Gastroesophageal sphincter (tissue), 4 donors: ENCODE results near the gene AIFM3. TPM values are rescaled to one million over a fixed set of nuclear protein-coding genes. Genes with fewer than 3 reads are reported as not detected.
A peak's percentile ranks its signal among the peaks of the same experiment; 100 is the strongest.

ENCODE experiments used
- ATAC-seq: fragments of 150-250 bp; one replicate; pipeline ENCODE4 v1.9.1; 2016; ENCODE audit warnings: mild to moderate bottlenecking, moderate library complexity
- H3K27ac ChIP-seq, 4 donors: fragments of 200-600 bp; sonication (generic) in 3 of 4; 1 replicate in 3 of 4; 2 replicates in 1 of 4; pipeline ENCODE4 v1.5.1; 2016 to 2019
- H3K27me3 ChIP-seq: fragments of 200-600 bp; sonication (generic); one replicate; pipeline ENCODE4 v1.5.1; 2019
- H3K36me3 ChIP-seq, 2 donors: fragments of 200-600 bp; sonication (generic); one replicate each; pipeline ENCODE4 v1.5.1; 2019; ENCODE audit warnings: control low read depth in 1 of 2
- H3K4me1 ChIP-seq, 3 donors: fragments of 200-600 bp; sonication (generic); 1 replicate in 2 of 3; 2 replicates in 1 of 3; pipeline ENCODE4 v1.5.1; 2016 to 2019; ENCODE audit warnings: control low read depth in 2 of 3
- H3K4me3 ChIP-seq, 2 donors: fragments of 200-600 bp; sonication (generic); one replicate each; pipeline ENCODE4 v1.5.1; 2019; ENCODE audit warnings: mild to moderate bottlenecking in 1 of 2, moderate library complexity in 1 of 2
- H3K9me3 ChIP-seq, 3 donors: fragments of 200-600 bp; sonication (generic); one replicate each; pipeline ENCODE4 v1.5.1; 2017 to 2019; ENCODE audit warnings: control low read depth in 2 of 3
- CTCF ChIP-seq, 4 experiments: fragments of 200-600 bp in 2 of 4; fragments of 450-650 bp in 2 of 4; sonication (generic) in 1 of 4; IDR thresholded peaks; one replicate each; pipeline ENCODE4 v1.5.1; 2017 to 2019; ENCODE audit warnings: antibody characterized with exemption in 4 of 4, mild to moderate bottlenecking in 2 of 4, moderate library complexity in 2 of 4
- EP300 ChIP-seq: sonication (generic); formaldehyde crosslinking; IDR thresholded peaks from one replicate; pipeline ENCODE4 v1.6.1; 2017; ENCODE audit warnings: antibody characterized with exemption, mild to moderate bottlenecking
- POLR2A ChIP-seq, 2 donors: fragments of 450-650 bp; IDR thresholded peaks; one replicate each; pipeline ENCODE4 v1.6.1; 2017; ENCODE audit warnings: antibody characterized with exemption in 2 of 2, mild to moderate bottlenecking in 2 of 2, moderate library complexity in 1 of 2
- POLR2AphosphoS5 ChIP-seq: sonication (generic); formaldehyde crosslinking; IDR thresholded peaks from one replicate; pipeline ENCODE4 v1.6.1; 2017; ENCODE audit warnings: antibody characterized with exemption
- WGBS, 2 donors: methylation state at CpG; one replicate each; pipeline ENCODE4 v1.1.5; 2018; ENCODE audit warnings: low coverage in 1 of 2; 5-methylcytosine and 5-hydroxymethylcytosine counted together
- total RNA-seq, 4 donors: library from RNA; depleted of rRNA; stranded (reverse); fragments of >200 nt; gene quantifications; one replicate each; pipeline ENCODE4 v1.1.0, GENCODE V29; 2016

AIFM3 gene
- total RNA-seq, 4 donors from 2014 or later: 0.27 to 3.2 (median 2.0) TPM; not detected in 1

DNA sequence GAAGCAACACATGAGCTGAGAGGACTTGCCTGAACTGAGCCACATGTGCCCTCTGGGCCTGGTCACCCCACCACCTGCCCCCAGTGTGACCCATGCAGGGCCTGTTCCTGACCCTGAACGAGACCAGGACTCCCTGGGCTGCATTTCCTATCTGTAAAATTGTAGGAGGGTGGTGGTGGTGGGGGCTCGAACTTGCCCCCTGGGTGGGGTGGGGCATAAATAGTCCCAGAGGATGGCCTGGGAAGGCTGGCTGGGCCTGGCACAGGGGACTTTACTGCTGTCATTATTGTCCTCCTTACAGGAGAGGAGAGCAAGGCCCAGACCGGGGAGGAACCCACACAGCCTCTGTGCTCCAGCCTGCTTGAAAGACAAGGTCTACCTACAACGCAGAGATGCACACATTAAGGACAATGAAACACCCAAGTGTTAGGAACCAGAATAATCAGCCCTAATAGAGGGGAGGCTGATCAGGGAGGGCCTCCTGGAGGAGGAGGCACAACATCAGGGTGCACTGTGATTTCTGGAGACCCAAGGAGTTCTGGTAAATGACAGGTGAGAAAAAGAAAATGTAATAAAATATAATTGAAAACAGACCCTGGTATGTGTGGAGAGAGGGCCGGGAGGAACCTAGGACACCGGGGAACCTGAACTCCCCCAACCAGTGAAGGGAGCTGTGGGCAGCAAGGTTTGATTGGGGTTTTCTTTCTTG, 2.8 kb upstream of the AIFM3 start:
- WGBS, 2 donors: 14 to 45% methylated on average over 2 to 4 of the region's 6 CpGs
- Histone ChIP-seq H3K27ac (peak overlapping the region in 1 of 4 donors; percentile 32), H3K9me3 (no peaks in the 10 kb centered on the region), H3K27me3 (peaks cover 30% of the 10 kb centered on the region), H3K4me3 (peak overlapping the region in 1 of 2 donors; percentile 54), H3K4me1 (peaks cover 0 to 20% (median 3%) of the 10 kb centered on the region in 3 donors), H3K36me3 (no peaks in the 10 kb centered on the region)
- no peak for ATAC-seq
- TF ChIP-seq POLR2AphosphoS5 (no peak), EP300 (no peak), POLR2A (IDR thresholded peaks at IDR 0.05) (no peak), CTCF (IDR thresholded peaks at IDR 0.05) (no peak)

- no peaks in the 10 kb centered on the region for H3K36me3 ChIP-seq
- peaks cover 30% of the 10 kb centered on the region for H3K27me3 ChIP-seq
- 1% methylated on average over 12 of the region's 28 CpGs; no CpG with 5 or more reads in 1 of the 2 donors for WGBS, 2 donors
- no peak for ATAC-seq
- H3K4me1 ChIP-seq: peaks cover 0 to 20% (median 3%) of the 10 kb centered on the region in 3 donors
- peak overlapping the region in 1 of 4 donors; percentile 32 for H3K27ac ChIP-seq
- TF ChIP-seq POLR2AphosphoS5 (no peak), EP300 (no peak), POLR2A (IDR thresholded peaks at IDR 0.05) (no peak), CTCF (IDR thresholded peaks at IDR 0.05) (no peak)
- no peaks in the 10 kb centered on the region for H3K9me3 ChIP-seq
- peak overlapping the region; percentile 11 to 54 for H3K4me3 ChIP-seq
Observed at GRCh38 chr22:20964799-20965103, 2.3 kb upstream of the AIFM3 start.

DNA sequence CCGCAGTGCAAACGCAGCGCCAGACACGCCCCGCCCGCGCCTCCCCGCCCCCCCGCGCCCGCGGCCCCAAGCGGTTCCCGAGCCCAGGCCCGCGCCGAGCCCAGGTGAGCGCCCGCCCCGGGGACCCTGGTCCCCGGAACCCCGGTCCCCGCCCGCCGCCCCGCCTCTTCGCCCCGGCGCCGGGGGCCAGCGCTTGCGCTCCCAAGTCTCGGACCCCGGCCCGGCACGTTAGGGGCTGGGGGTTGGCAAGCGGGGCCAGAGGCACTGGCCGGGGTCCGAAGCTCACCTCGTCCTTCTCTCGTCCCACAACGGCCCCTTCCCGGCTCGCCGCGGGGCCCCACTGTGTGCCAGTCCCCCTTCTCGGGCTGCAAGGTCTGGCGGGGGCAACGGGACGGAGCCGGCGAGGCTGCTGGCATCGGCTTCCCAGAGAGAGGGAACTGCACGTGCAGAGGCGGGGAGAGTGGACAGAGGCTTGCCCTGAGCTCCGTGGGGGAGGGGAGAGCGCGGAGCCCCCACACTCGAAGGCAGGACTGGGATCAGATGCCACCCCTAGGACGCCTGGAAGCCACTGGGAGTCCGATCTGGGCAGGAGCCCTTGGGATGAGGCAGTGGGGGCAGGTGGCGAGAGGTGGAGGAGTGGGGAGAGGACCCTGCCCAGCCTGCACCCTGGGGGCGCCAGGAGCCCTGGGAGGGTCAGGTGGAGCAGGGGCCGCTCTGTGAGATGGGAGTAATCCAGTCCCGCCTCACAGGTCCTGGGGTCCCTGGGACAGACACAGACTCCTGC, 1.8 kb upstream of the AIFM3 start:
- H3K27me3 ChIP-seq: peaks cover 30% of the 10 kb centered on the region
- no peaks in the 10 kb centered on the region for H3K9me3 ChIP-seq
- H3K4me1 ChIP-seq: peaks cover 0 to 20% (median 3%) of the 10 kb centered on the region in 3 donors
- TF ChIP-seq CTCF (IDR thresholded peaks at IDR 0.05) (no peak), POLR2AphosphoS5 (no peak), EP300 (no peak), POLR2A (IDR thresholded peaks at IDR 0.05) (no peak)
- ATAC-seq: peak; percentile 57
- 0% methylated on average over 3 of the region's 65 CpGs; no CpG with 5 or more reads in 1 of the 2 donors for WGBS, 2 donors
- no peak overlapping the region for H3K27ac ChIP-seq
- no peaks in the 10 kb centered on the region for H3K36me3 ChIP-seq
- peak overlapping the region; percentile 40 to 54 for H3K4me3 ChIP-seq

- Histone ChIP-seq H3K4me3 (no peak overlapping the region), H3K4me1 (peaks cover 0 to 20% (median 3%) of the 10 kb centered on the region in 3 donors), H3K9me3 (no peaks in the 10 kb centered on the region), H3K36me3 (no peaks in the 10 kb centered on the region), H3K27me3 (peaks cover 30% of the 10 kb centered on the region), H3K27ac (no peak overlapping the region)
- WGBS, 2 donors: 80% methylated on average over 1 of the region's 13 CpGs; no CpG with 5 or more reads in 1 of the 2 donors
- ATAC-seq: no peak
- TF ChIP-seq CTCF (IDR thresholded peaks at IDR 0.05) (no peak), POLR2AphosphoS5 (no peak), POLR2A (IDR thresholded peaks at IDR 0.05) (no peak), EP300 (no peak)
Observed at GRCh38 chr22:20965888-20966855, 883 bp upstream of the AIFM3 start.
